Ascending aorta (tissue), 2 donors: Measurements from ENCODE around the gene POLR3A. TPM values are rescaled to one million over a fixed set of nuclear protein-coding genes. Genes with fewer than 3 reads are reported as not detected.
A peak's percentile ranks its signal among the peaks of the same experiment; 100 is the strongest.

Experiments
- DNase-seq, 2 donors: peaks; one replicate each; pipeline ENCODE4 v3.0.0-alpha.2; 2019; ENCODE audit warnings: low spot score in 2 of 2
- H3K27ac ChIP-seq, 2 donors: fragments of 200-600 bp; sonication (generic); one replicate each; pipeline ENCODE4 v1.5.1; 2016 to 2017; ENCODE audit warnings: mild to moderate bottlenecking in 1 of 2
- H3K27me3 ChIP-seq: fragments of 200-600 bp; sonication (generic); one replicate; pipeline ENCODE4 v1.5.1; 2017
- H3K36me3 ChIP-seq, 2 donors: fragments of 200-600 bp; sonication (generic); one replicate each; pipeline ENCODE4 v1.5.1; 2016
- H3K4me1 ChIP-seq, 2 donors: fragments of 200-600 bp; sonication (generic); one replicate each; pipeline ENCODE4 v1.5.1; 2016 to 2017; ENCODE audit warnings: mild to moderate bottlenecking in 1 of 2
- H3K4me3 ChIP-seq, 2 donors: fragments of 200-600 bp; sonication (generic); one replicate each; pipeline ENCODE4 v1.5.1; 2016 to 2017; ENCODE audit warnings: mild to moderate bottlenecking in 1 of 2
- H3K9me3 ChIP-seq, 2 donors: fragments of 200-600 bp; sonication (generic); one replicate each; pipeline ENCODE4 v1.5.1; 2016
- intact Hi-C: fragments of 100-400 bp; cut with DNase I; formaldehyde crosslinking; loops from one replicate; pipeline ENCODE4 v1.15.1; 2023
- total RNA-seq: library from RNA; depleted of rRNA; stranded (reverse); fragments of >200 nt; gene quantifications from one replicate; pipeline ENCODE4 v1.1.0, GENCODE V29; 2016
- TF ChIP-seq, protein P1 (sequence below), 3 experiments: fragments of 200-600 bp in 2 of 3; fragments of 450-650 bp in 1 of 3; sonication (generic) in 2 of 3; IDR thresholded peaks; one replicate each; pipeline ENCODE4 v1.5.1; 2016 to 2019; ENCODE audit warnings: antibody characterized with exemption in 3 of 3, mild to moderate bottlenecking in 1 of 3, moderate library complexity in 1 of 3

The POLR3A gene
- total RNA-seq, 1 donor from 2014 or later, result 18.6 TPM

DNA sequence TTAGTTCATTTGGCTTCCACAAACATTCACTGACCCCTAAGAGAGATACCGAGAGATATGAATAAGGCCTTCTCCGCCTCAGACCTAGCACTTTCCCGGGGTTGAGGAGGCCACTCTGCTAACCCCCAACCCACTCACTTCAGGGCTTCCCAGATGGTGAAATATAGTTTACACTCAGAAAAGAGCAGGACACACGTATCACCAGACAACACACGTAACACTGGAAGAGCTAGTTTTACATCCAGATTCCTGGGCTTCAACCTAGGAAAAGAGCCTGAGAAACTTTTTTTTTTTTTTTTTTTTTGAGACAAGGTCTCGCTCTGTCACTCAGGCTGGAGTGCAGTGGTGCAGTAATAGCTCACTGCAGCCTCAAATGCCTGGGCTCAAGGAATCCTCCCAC, 87.5 kb downstream of the POLR3A start:
- TF ChIP-seq, protein P1, sequence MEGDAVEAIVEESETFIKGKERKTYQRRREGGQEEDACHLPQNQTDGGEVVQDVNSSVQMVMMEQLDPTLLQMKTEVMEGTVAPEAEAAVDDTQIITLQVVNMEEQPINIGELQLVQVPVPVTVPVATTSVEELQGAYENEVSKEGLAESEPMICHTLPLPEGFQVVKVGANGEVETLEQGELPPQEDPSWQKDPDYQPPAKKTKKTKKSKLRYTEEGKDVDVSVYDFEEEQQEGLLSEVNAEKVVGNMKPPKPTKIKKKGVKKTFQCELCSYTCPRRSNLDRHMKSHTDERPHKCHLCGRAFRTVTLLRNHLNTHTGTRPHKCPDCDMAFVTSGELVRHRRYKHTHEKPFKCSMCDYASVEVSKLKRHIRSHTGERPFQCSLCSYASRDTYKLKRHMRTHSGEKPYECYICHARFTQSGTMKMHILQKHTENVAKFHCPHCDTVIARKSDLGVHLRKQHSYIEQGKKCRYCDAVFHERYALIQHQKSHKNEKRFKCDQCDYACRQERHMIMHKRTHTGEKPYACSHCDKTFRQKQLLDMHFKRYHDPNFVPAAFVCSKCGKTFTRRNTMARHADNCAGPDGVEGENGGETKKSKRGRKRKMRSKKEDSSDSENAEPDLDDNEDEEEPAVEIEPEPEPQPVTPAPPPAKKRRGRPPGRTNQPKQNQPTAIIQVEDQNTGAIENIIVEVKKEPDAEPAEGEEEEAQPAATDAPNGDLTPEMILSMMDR (IDR thresholded peaks at IDR 0.05), result no peak
- Histone ChIP-seq H3K36me3 (no peaks in the 10 kb centered on the region), H3K9me3 (no peaks in the 10 kb centered on the region), H3K27me3 (no peaks in the 10 kb centered on the region), H3K4me1 (peaks cover 5 to 11% of the 10 kb centered on the region in 2 donors), H3K4me3 (no peak overlapping the region), H3K27ac (no peak overlapping the region)
- no peak for DNase-seq
- intact Hi-C loops, result no loop called here

DNA sequence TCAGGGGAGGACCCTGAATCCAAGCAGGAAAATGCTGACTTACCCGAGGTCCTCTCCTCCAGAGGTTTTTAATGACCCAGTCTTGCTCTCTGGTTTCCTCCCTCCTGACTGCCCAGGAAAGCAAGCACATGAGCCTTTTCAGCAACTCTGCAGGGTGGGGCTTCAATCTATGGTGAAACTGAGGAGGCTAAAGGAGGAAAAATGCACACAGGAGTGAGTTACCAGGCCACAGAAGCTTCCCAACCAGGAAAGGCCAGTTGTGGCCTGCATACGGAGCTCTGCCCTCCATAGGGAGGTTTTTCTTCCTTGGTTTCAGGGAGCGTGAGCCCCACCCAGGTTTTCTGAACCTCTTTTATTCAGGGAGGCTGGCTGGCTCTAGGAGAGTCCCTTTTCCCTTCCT, 88.7 kb downstream of the POLR3A start:
- intact Hi-C loops, result no loop called here
- Histone ChIP-seq H3K4me1 (peaks cover 5 to 11% of the 10 kb centered on the region in 2 donors), H3K27me3 (no peaks in the 10 kb centered on the region), H3K27ac (peak overlapping the region in 1 of 2 donors; percentile 11), H3K4me3 (no peak overlapping the region), H3K9me3 (no peaks in the 10 kb centered on the region), H3K36me3 (no peaks in the 10 kb centered on the region)
- TF ChIP-seq, protein P1 (IDR thresholded peaks at IDR 0.05), result no peak
- no peak for DNase-seq

- TF ChIP-seq, protein P1 (IDR thresholded peaks at IDR 0.05), result no peak
Observed at GRCh38 chr10:77940225-77940624, 89.1 kb downstream of the POLR3A start.

GRCh38 chr10:77939561-77940001, 89.7 kb downstream of the POLR3A start:
- intact Hi-C loops, result no loop called here
- TF ChIP-seq, protein P1 (IDR thresholded peaks at IDR 0.05), result no peak
- H3K4me1 ChIP-seq, result peaks cover 5 to 11% of the 10 kb centered on the region in 2 donors
- DNase-seq, result no peak
- H3K4me3 ChIP-seq, result no peak overlapping the region
- H3K36me3 ChIP-seq, result no peaks in the 10 kb centered on the region
- no peaks in the 10 kb centered on the region for H3K27me3 ChIP-seq
- H3K27ac ChIP-seq, result peak overlapping the region; percentile 11 to 47
- no peaks in the 10 kb centered on the region for H3K9me3 ChIP-seq

More at GRCh38 chr10:77940225-77940624, 89.1 kb downstream of the POLR3A start:
- H3K27me3 ChIP-seq, result no peaks in the 10 kb centered on the region
- intact Hi-C loops, result no loop called here
- DNase-seq, result no peak
- peak overlapping the region; percentile 11 to 47 for H3K27ac ChIP-seq
- H3K36me3 ChIP-seq, result no peaks in the 10 kb centered on the region
- no peaks in the 10 kb centered on the region for H3K9me3 ChIP-seq
- no peak overlapping the region for H3K4me3 ChIP-seq
- H3K4me1 ChIP-seq, result peaks cover 5 to 11% of the 10 kb centered on the region in 2 donors

DNA sequence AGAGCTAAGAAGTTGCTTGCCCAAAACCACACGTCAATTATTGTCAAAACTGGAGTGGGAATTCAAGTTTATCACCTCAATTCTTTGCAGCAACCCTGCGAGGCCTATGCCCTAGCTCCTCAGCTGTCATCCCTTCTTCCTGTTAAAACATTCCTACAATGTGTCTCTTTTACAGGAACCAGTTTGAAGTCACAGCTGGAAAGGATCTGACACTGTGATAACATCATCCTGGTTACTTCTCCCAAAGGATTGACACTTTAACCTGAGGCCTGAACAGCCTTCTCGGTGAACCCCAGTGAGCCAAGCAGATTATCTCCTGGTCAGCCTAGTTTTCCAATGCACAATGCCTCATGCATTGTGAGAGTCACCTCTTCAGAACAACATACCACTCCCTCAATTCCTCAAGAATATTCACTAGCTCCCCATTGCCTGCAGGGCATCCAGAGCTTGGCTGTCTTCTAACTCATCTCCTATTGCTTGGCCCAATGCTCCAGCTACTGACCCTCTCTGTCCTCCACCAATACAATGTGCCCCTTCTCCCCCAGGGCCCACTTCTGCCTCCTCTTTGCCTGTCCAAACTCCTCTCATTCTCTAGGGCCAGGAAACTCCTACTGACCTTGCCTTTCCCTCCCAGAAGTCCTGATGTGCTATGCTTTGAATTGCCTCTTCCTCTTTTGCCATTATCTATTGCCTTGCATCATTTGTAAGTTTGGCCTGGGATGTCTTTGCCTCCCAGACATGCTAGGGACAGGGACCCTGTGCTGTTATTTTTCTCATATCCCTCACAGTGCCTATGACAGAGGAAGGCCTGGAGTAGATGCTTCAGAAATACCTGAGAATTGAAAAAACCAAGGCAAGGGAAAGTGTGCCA, 92.4 kb downstream of the POLR3A start:
- Histone ChIP-seq H3K27ac (no peak overlapping the region), H3K9me3 (no peaks in the 10 kb centered on the region), H3K4me3 (no peak overlapping the region), H3K4me1 (peaks cover 0 to 9% of the 10 kb centered on the region in 2 donors), H3K27me3 (no peaks in the 10 kb centered on the region), H3K36me3 (no peaks in the 10 kb centered on the region)
- intact Hi-C loops, result no loop called here
- TF ChIP-seq, protein P1 (IDR thresholded peaks at IDR 0.05), result no peak
- DNase-seq, result no peak
